Measurements from ENCODE around the gene SOBP. TPM values are rescaled to one million over a fixed set of nuclear protein-coding genes. Genes with fewer than 3 reads are reported as not detected.

Gene SOBP
- total and polyA plus RNA-seq, 8 donors = 0.58 to 16.9 (median 4.4) TPM

DNA sequence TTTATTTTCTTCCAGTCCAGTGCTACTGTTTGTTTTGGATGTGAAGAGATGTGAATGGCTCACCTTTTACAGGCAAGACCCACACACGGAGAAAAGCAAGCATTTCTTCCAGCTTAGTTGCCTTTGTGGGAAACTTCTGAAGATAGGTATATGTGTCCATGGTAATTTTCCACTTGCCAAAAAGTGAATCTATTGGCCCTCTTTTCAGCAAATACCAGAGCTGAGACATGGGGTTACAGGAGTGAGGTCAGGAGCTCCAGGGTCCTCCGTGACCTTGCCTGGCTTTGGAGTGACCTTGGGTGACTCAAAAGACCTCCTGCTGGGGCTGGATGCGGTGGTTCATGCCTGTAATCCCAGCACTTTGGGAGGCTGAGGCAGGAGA is 167.4 kb downstream of the SOBP start:
- DNase-seq = no peak
- peak overlapping the region in 1 of 4 donors; percentile 3 for H3K4me3 ChIP-seq
- no peaks in the 10 kb centered on the region for H3K9me3 ChIP-seq
- no peaks in the 10 kb centered on the region for H3K27me3 ChIP-seq
- H3K27ac ChIP-seq = peak overlapping the region in 4 of 5 donors; percentile 4 to 64 (median 44)
- intact Hi-C loops (cut with DNase I; ENCODE audit: low total_unique reads) = no loop called here
- TF ChIP-seq POLR2AphosphoS5 (IDR thresholded peaks at IDR 0.05) = no peak
- no peak for TF ChIP-seq EP300 (IDR thresholded peaks at IDR 0.05)
- TF ChIP-seq POLR2A (IDR thresholded peaks at IDR 0.05) = no peak
- TF ChIP-seq, protein P1, sequence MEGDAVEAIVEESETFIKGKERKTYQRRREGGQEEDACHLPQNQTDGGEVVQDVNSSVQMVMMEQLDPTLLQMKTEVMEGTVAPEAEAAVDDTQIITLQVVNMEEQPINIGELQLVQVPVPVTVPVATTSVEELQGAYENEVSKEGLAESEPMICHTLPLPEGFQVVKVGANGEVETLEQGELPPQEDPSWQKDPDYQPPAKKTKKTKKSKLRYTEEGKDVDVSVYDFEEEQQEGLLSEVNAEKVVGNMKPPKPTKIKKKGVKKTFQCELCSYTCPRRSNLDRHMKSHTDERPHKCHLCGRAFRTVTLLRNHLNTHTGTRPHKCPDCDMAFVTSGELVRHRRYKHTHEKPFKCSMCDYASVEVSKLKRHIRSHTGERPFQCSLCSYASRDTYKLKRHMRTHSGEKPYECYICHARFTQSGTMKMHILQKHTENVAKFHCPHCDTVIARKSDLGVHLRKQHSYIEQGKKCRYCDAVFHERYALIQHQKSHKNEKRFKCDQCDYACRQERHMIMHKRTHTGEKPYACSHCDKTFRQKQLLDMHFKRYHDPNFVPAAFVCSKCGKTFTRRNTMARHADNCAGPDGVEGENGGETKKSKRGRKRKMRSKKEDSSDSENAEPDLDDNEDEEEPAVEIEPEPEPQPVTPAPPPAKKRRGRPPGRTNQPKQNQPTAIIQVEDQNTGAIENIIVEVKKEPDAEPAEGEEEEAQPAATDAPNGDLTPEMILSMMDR (IDR thresholded peaks at IDR 0.05) = no peak
- 71 to 86% (median 79%) methylated on average over 2 to 3 of the region's 3 CpGs for WGBS, 5 donors
- peaks cover 0 to 26% (median 5%) of the 10 kb centered on the region in 4 donors for H3K4me1 ChIP-seq
- no peaks in the 10 kb centered on the region for H3K36me3 ChIP-seq

DNA sequence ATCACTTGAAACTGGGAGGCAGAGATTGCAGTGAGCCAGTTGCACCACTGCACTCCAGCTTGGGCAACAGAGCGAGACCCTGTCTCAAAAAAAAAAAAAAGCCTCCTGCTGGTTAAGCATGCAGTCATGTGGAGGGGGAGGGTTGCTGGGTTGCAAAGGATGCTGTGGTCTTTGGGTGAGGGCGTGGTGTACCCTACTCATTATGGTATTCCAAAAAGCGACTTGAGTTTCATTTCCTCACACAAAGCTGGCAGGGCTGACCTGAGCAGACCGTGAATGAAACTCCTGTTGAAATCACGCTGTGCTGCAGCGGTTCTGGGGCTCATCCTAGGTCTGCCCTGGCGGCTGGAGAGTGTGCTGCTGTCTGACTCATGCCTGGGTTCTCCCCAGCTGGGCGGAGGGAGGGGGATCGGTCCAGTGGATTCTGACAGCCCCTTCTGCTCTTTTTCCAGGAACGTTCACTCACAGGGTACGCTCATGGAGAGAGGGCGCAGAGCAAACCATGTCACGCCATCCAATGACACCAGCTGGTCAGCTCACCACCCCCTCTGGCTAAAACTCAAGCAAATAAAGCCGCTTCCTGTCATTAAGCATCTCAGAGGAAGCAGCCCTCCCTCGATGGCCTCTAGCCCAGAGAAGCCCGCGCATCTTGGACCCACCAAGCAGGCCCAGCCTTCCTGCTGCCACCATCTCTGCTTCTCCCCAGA is 168.0 kb downstream of the SOBP start:
- DNase-seq = peak; percentile 39 to 80
- H3K9me3 ChIP-seq = no peaks in the 10 kb centered on the region
- TF ChIP-seq POLR2A (IDR thresholded peaks at IDR 0.05) = no peak
- TF ChIP-seq POLR2AphosphoS5 (IDR thresholded peaks at IDR 0.05) = peak in 1 of 3 donors; percentile 14
- H3K4me1 ChIP-seq = peaks cover 0 to 26% (median 5%) of the 10 kb centered on the region in 4 donors
- H3K27me3 ChIP-seq = no peaks in the 10 kb centered on the region
- intact Hi-C loops (cut with DNase I; ENCODE audit: low total_unique reads) = no loop called here
- peak overlapping the region; percentile 16 to 64 (median 27) for H3K27ac ChIP-seq
- H3K36me3 ChIP-seq = no peaks in the 10 kb centered on the region
- H3K4me3 ChIP-seq = peak overlapping the region in 2 of 4 donors; percentile 3 to 24
- WGBS, 5 donors = 51 to 63% (median 62%) methylated on average over 17 of the region's 17 CpGs

DNA sequence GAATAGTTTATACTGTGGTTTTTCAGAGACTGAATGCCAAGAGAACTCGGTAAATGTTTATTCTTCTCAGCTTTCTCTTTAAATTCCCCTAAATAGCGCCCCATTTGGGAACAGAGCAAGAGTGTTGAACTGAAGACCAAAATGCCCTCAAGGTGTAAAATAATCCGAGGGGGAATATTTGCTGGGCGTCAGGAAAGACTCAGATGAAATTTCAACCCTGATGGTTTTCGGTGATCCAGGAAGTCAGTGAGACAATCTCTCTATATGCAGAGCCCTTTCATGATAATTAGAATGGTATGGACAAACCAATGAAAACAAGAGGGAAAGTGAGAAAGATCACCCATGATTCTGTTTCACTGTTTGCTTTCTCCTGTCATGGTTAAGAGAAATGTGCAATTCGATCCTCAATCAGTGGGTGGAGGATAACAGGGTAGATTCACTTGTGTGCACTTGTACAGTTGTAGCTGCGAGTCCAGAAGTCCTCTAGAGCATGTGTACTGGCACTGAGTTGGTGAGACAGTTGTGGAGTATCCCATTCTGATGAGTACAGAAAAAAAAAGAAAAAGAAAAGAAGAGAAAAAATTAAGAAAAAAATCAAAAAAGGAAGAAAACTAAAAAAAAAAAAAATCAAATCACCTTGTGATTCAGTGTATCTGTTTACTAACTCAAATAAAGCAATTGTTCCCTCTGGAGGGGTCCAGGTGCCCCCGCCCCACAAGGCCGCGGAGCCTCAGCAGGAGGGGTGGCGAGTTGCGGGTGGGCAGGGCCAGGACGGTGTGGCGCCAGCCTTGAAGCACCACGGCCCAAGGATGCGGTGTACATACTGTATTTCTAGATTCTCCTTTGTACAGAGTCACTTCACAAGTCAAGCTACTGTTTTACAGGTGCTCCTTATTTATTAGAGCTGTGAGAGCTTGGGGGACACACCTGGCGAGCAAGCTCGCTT is 169.3 kb downstream of the SOBP start:
- H3K9me3 ChIP-seq = no peaks in the 10 kb centered on the region
- TF ChIP-seq POLR2A (IDR thresholded peaks at IDR 0.05) (no peak), EP300 (IDR thresholded peaks at IDR 0.05) (no peak), POLR2AphosphoS5 (IDR thresholded peaks at IDR 0.05) (no peak)
- no peak for DNase-seq
- no peak overlapping the region for H3K4me3 ChIP-seq
- 79 to 87% (median 86%) methylated on average over 18 of the region's 18 CpGs for WGBS, 5 donors
- H3K36me3 ChIP-seq = no peaks in the 10 kb centered on the region
- H3K27me3 ChIP-seq = no peaks in the 10 kb centered on the region
- H3K4me1 ChIP-seq = peaks cover 0 to 22% (median 3%) of the 10 kb centered on the region in 4 donors
- peak overlapping the region in 2 of 5 donors; percentile 21 to 60 for H3K27ac ChIP-seq
- intact Hi-C loops (cut with DNase I; ENCODE audit: low total_unique reads) = no loop called here

DNA sequence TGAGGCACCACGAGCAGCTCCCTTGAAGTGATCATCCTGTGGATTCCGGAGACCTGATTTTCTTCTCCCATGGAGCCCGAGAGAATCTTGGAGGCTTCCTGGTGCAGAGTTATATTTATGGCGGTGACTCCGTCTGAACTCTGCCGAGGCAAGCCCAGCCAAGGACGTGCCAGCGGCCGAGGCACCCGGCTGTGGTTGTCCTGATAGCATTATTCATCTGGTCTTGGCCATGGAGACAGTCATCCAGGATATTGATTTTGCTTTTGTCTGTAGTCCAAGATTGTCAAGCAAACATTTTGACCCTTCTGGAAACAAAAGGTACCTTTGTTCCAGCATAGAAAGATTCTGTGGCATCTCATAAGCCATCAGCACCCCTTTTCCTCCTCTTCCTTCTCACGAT is 170.9 kb downstream of the SOBP start:
- H3K4me3 ChIP-seq = no peak overlapping the region
- H3K27me3 ChIP-seq = no peaks in the 10 kb centered on the region
- H3K36me3 ChIP-seq = no peaks in the 10 kb centered on the region
- intact Hi-C loops (cut with DNase I; ENCODE audit: low total_unique reads) = no loop called here
- no peaks in the 10 kb centered on the region for H3K9me3 ChIP-seq
- WGBS, 5 donors = 74 to 92% (median 88%) methylated on average over 11 of the region's 11 CpGs
- TF ChIP-seq POLR2AphosphoS5 (IDR thresholded peaks at IDR 0.05) (no peak), EP300 (IDR thresholded peaks at IDR 0.05) (no peak), POLR2A (IDR thresholded peaks at IDR 0.05) (no peak)
- TF ChIP-seq, protein P1 (IDR thresholded peaks at IDR 0.05) = no peak
- peaks cover 5 to 25% (median 8%) of the 10 kb centered on the region in 4 donors for H3K4me1 ChIP-seq
- DNase-seq = no peak
- no peak overlapping the region for H3K27ac ChIP-seq

DNA sequence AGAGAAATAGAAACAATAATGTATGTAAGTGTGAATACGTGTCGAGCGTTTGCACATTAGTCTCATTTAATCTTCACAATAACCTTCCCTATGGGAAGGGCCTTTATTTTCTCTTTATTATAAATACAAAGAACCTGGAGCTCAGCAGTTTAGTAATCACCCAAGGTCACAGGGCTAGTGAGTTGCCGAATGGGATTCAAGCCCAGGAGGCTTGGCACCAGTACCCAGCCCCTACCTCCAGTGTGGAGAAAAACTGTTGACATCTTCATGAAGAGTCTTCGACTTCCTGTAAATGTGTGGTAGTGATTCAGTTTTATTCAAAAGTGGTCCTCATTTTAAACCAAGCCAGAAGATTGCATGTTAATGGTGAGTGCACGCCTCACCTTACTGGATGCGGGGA is 171.4 kb downstream of the SOBP start:
- no peak for TF ChIP-seq POLR2AphosphoS5 (IDR thresholded peaks at IDR 0.05)
- TF ChIP-seq, protein P1 (IDR thresholded peaks at IDR 0.05) = no peak
- no peak for TF ChIP-seq POLR2A (IDR thresholded peaks at IDR 0.05)
- no peak for TF ChIP-seq EP300 (IDR thresholded peaks at IDR 0.05)
- Histone ChIP-seq H3K4me3 (no peak overlapping the region), H3K27me3 (no peaks in the 10 kb centered on the region), H3K36me3 (no peaks in the 10 kb centered on the region), H3K27ac (no peak overlapping the region), H3K4me1 (peaks cover 9 to 29% (median 10%) of the 10 kb centered on the region in 4 donors), H3K9me3 (no peaks in the 10 kb centered on the region)
- 89 to 95% (median 94%) methylated on average over 7 of the region's 7 CpGs for WGBS, 5 donors
- no peak for DNase-seq
- intact Hi-C loops (cut with DNase I; ENCODE audit: low total_unique reads) = no loop called here
